Astrocyte (in vitro differentiated cells and primary cell): ENCODE data around the gene NGB. TPM values are rescaled to one million over a fixed set of nuclear protein-coding genes. Genes with fewer than 3 reads are reported as not detected.

Source experiments
- DNase-seq: peaks from one replicate; pipeline ENCODE4 v3.0.0-alpha.2; 2010; ENCODE audit warnings: low read depth
- FAIRE-seq: peaks from 2 replicates; lab custom pipeline; 2011; peaks lifted over from hg19 to GRCh38; lab: Jason Lieb, UNC
- H2AFZ ChIP-seq: 2 replicates; pipeline ENCODE4 v1.6.0; 2012; ENCODE audit warnings: low read depth, low read length, inconsistent platforms
- H3K27ac ChIP-seq: 2 replicates; pipeline ENCODE4 v1.5.1; 2011; ENCODE audit warnings: low read depth, low read length, inconsistent platforms
- H3K27me3 ChIP-seq: 2 replicates; pipeline ENCODE4 v1.6.0; 2011; ENCODE audit warnings: low read length, inconsistent platforms; ENCODE audit not compliant: insufficient read depth
- H3K36me3 ChIP-seq: 2 replicates; pipeline ENCODE4 v1.5.1; 2011; ENCODE audit warnings: low read length, inconsistent platforms; ENCODE audit not compliant: insufficient read depth
- H3K4me1 ChIP-seq: 2 replicates; pipeline ENCODE4 v1.5.1; 2011; ENCODE audit warnings: low read length, inconsistent platforms; ENCODE audit not compliant: insufficient read depth
- H3K4me2 ChIP-seq: 2 replicates; pipeline ENCODE4 v1.6.0; 2012; ENCODE audit warnings: low read length, inconsistent platforms
- H3K4me3 ChIP-seq: 2 replicates; pipeline ENCODE4 v1.5.1; 2011; ENCODE audit warnings: low read depth, mild to moderate bottlenecking, low read length, inconsistent platforms; ENCODE audit not compliant: insufficient read depth
- H3K79me2 ChIP-seq: 2 replicates; pipeline ENCODE4 v1.6.0; 2012; ENCODE audit warnings: mild to moderate bottlenecking, low read length, inconsistent platforms; ENCODE audit not compliant: insufficient read depth
- H3K9ac ChIP-seq: 2 replicates; pipeline ENCODE4 v1.6.0; 2012; ENCODE audit warnings: mild to moderate bottlenecking, low read length, inconsistent platforms
- H3K9me3 ChIP-seq: 2 replicates; pipeline ENCODE4 v1.5.1; 2012; ENCODE audit warnings: low read depth, mild to moderate bottlenecking, low read length, inconsistent platforms; ENCODE audit not compliant: insufficient read depth
- H4K20me1 ChIP-seq: 2 replicates; pipeline ENCODE4 v1.6.0; 2012; ENCODE audit warnings: low read length, inconsistent platforms; ENCODE audit not compliant: insufficient read depth
- H3K27ac Mint-ChIP-seq: one replicate; pipeline ENCODE4 v1.8.0; 2021; ENCODE audit warnings: mild to moderate bottlenecking, mixed read lengths; ENCODE audit not compliant: unreplicated experiment
- H3K27me3 Mint-ChIP-seq: one replicate; pipeline ENCODE4 v1.8.0; 2021; ENCODE audit warnings: low read depth, mixed read lengths; ENCODE audit not compliant: unreplicated experiment
- H3K36me3 Mint-ChIP-seq: one replicate; pipeline ENCODE4 v1.8.0; 2021; ENCODE audit warnings: low read depth, mixed read lengths; ENCODE audit not compliant: unreplicated experiment
- H3K4me1 Mint-ChIP-seq: one replicate; pipeline ENCODE4 v1.8.0; 2021; ENCODE audit warnings: low read depth, mixed read lengths; ENCODE audit not compliant: unreplicated experiment
- H3K4me3 Mint-ChIP-seq: one replicate; pipeline ENCODE4 v1.8.0; 2021; ENCODE audit warnings: mild to moderate bottlenecking, moderate library complexity, mixed read lengths; ENCODE audit not compliant: unreplicated experiment
- H3K9me3 Mint-ChIP-seq: one replicate; pipeline ENCODE4 v1.8.0; 2021; ENCODE audit warnings: mild to moderate bottlenecking, mixed read lengths; ENCODE audit not compliant: unreplicated experiment
- CTCF ChIP-seq: IDR thresholded peaks from 2 replicates; pipeline ENCODE4 v1.5.1; 2011; ENCODE audit warnings: low read depth, mild to moderate bottlenecking, inconsistent platforms, low read length, moderate library complexity; ENCODE audit not compliant: insufficient read depth
- EZH2 ChIP-seq: IDR thresholded peaks from 2 replicates; pipeline ENCODE4 v1.6.1; 2012; ENCODE audit warnings: mild to moderate bottlenecking, low read length, inconsistent platforms; ENCODE audit not compliant: insufficient read depth
- total RNA-seq: library from RNA; stranded (reverse); gene quantifications from 2 replicates; pipeline ENCODE4 v1.2.1, GENCODE V29; 2021

The NGB gene
- total RNA-seq, 1 donor from 2014 or later = not detected

- Histone ChIP-seq H2AFZ (no peak overlapping the region), H3K9ac (no peak overlapping the region), H3K4me3 (no peak overlapping the region), H3K36me3 (no peaks in the 10 kb centered on the region), H3K79me2 (no peaks in the 10 kb centered on the region), H3K9me3 (no peaks in the 10 kb centered on the region), H3K27ac (no peak overlapping the region), H3K4me2 (no peak overlapping the region), H4K20me1 (no peaks in the 10 kb centered on the region), H3K4me1 (no peaks in the 10 kb centered on the region), H3K27me3 (peaks cover 10% of the 10 kb centered on the region)
- H3K4me1 Mint-ChIP-seq = peaks cover 2% of the 10 kb centered on the region
- DNase-seq (no peak), FAIRE-seq (no peak)
- H3K4me3 Mint-ChIP-seq = no peak overlapping the region
- H3K36me3 Mint-ChIP-seq = peaks cover 8% of the 10 kb centered on the region
- H3K9me3 Mint-ChIP-seq = no peaks in the 10 kb centered on the region
- peaks cover 43% of the 10 kb centered on the region for H3K27me3 Mint-ChIP-seq
- TF ChIP-seq EZH2 (no peak), CTCF (no peak)
- no peak overlapping the region for H3K27ac Mint-ChIP-seq
These were observed 12.4 kb downstream of the NGB start for GRCh38 chr14:77258566-77258965.

DNA sequence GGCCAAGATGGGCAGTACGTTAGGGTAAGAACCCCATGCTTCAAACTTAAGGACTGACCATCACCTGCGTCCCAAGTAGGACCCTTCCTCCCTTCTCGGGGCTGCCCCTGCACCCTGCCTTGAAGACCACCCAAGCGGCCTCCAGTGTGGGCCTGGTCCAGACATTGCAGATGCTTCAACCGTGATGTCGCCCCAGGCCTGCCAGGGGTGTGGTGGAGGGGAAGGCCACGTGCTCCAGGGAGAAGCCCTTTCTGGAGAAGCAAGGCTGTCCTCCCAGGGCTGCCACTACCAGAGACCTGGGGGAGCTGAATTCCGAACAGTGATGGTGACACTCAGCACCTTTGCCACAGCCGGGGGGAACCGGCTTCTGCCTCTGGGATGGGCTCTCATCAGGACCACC is 13.3 kb downstream of the NGB start:
- peaks cover 8% of the 10 kb centered on the region for H3K27me3 ChIP-seq
- no peak overlapping the region for H3K4me3 Mint-ChIP-seq
- H3K9ac ChIP-seq = no peak overlapping the region
- no peak for DNase-seq
- H3K27me3 Mint-ChIP-seq = peaks cover 34% of the 10 kb centered on the region
- TF ChIP-seq EZH2 = no peak
- TF ChIP-seq CTCF = no peak
- H3K4me1 ChIP-seq = no peaks in the 10 kb centered on the region
- no peaks in the 10 kb centered on the region for H3K9me3 ChIP-seq
- H3K79me2 ChIP-seq = no peaks in the 10 kb centered on the region
- no peaks in the 10 kb centered on the region for H3K9me3 Mint-ChIP-seq
- no peak overlapping the region for H3K27ac ChIP-seq
- FAIRE-seq = no peak
- H2AFZ ChIP-seq = no peak overlapping the region
- peaks cover 14% of the 10 kb centered on the region for H3K36me3 Mint-ChIP-seq
- no peak overlapping the region for H3K4me3 ChIP-seq
- H3K4me1 Mint-ChIP-seq = peaks cover 2% of the 10 kb centered on the region
- no peaks in the 10 kb centered on the region for H3K36me3 ChIP-seq
- no peak overlapping the region for H3K27ac Mint-ChIP-seq
- no peak overlapping the region for H3K4me2 ChIP-seq
- H4K20me1 ChIP-seq = no peaks in the 10 kb centered on the region

DNA sequence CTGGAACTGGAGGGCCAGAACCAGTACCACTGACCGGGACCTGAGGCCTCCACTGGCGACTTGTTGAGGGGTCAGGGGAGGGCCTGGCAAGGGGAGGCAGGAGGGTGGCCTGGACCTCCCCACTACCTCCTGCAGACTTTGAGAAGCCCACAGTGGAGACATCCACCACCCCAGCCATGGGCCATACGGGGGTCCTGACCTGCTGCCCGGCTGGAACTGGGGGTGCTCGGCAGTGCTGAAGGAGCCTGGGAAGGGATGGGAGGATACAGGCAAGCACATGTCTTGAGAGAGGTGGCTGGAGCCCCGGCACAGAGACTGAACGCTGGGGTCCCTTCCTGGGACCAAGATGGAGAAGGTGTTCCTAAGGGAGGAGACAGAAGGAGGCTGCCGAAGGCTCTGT is 14.3 kb downstream of the NGB start:
- H2AFZ ChIP-seq = no peak overlapping the region
- peaks cover 6% of the 10 kb centered on the region for H3K27me3 ChIP-seq
- no peak for DNase-seq
- Mint-ChIP-seq H3K27me3 (peaks cover 33% of the 10 kb centered on the region), H3K27ac (no peak overlapping the region), H3K9me3 (no peaks in the 10 kb centered on the region), H3K36me3 (peaks cover 14% of the 10 kb centered on the region), H3K4me1 (peaks cover 2% of the 10 kb centered on the region), H3K4me3 (no peak overlapping the region)
- no peaks in the 10 kb centered on the region for H3K4me1 ChIP-seq
- H3K79me2 ChIP-seq = no peaks in the 10 kb centered on the region
- no peaks in the 10 kb centered on the region for H3K36me3 ChIP-seq
- H3K4me2 ChIP-seq = no peak overlapping the region
- TF ChIP-seq CTCF = no peak
- no peak for TF ChIP-seq EZH2
- H3K27ac ChIP-seq = no peak overlapping the region
- no peak for FAIRE-seq
- no peaks in the 10 kb centered on the region for H3K9me3 ChIP-seq
- no peak overlapping the region for H3K9ac ChIP-seq
- H4K20me1 ChIP-seq = no peaks in the 10 kb centered on the region
- H3K4me3 ChIP-seq = no peak overlapping the region
